Fibroblast of skin of right biceps (primary cell): ENCODE results near the gene SEMA5A.
"Not testable (repeated sequence)": the region's sequence is repeated elsewhere in the genome, so short reads cannot be mapped to it uniquely, and the experiment has no call there.

Experiments used
- DNase-seq: peaks from one replicate; pipeline ENCODE4 v3.0.0-alpha.2; 2013

The SEMA5A gene

DNA sequence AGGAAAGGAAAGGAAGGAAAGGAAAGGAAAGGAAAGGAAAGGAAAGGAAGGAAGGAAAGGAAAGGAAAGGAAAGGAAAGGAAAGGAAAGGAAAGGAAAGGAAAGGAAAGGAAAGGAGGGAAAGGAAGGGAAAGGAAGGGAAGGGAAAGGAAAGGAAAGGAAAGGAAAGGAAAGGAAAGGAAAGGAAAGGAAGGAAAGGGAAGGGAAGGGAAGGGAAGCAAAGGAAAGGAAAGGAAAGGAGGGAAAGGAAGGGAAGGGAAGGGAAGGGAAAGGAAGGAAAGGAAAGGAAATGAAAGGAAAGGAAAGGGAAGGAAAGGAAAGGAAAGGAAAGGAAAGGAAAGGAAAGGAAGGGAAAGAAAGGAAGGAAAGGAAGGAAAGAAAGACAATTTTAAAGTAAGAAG, 192.8 kb downstream of the SEMA5A start:
- DNase-seq = not testable (repeated sequence)

- DNase-seq = no peak
Measured at GRCh38 chr5:9351546-9351945, 194.3 kb downstream of the SEMA5A start.

- peak; percentile 53 for DNase-seq
Measured at GRCh38 chr5:9350301-9350797, 195.5 kb downstream of the SEMA5A start.

GRCh38 chr5:9348401-9348996, 197.4 kb downstream of the SEMA5A start:
- peak; percentile 83 for DNase-seq

DNA sequence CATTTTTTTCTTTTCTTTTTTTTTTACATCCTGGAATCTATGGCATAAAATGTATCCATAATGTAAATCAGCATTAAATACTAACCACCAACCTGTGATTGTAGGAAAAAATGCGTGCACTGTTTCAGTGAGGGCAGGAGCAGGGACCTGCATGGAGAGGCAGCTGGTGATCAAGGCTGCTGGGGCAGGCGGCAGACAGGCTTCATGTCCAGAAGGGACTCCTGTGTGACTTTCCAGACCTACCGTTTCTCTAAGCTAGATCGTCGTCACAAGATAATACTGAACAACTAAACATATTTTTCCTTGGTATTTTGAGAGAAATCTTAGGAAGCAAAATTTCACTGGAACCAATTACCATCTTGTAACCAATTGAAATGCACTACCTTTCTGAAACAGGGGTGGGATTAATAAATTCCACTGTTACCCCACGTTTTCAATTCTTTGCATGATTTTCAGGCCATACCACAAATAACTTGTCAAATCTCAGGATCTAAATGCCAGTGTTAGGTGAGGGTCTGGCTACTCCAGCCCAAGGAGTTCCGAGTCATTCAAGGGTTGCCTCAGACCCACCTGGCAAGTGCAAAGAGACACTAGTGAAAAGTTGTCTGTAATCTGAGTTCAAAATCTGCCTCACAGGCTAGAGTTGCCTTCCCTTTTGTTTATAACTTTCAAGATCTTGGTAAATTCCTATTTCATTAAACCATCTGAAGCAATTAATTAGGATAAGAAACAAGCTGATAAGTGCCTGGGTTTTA, 198.2 kb downstream of the SEMA5A start:
- no peak for DNase-seq

DNA sequence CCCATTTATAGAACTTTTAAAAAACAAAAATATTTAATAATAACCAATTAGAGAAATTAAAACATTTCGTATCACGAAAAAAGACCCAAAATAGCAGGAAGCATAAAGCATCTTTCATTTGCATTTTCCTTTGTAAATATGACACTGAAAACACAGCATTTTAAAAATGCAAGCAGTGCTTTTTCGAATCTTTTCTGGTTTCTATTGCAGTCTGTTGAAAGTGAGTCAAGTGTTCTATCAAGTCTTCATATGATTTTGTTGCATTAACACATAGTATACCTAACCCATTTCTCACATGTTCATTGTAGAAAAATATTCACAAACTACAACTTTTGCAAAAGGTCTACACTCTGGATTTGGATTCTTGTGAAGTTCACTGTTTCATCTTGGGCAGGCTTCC, 198.8 kb downstream of the SEMA5A start:
- DNase-seq = no peak

DNA sequence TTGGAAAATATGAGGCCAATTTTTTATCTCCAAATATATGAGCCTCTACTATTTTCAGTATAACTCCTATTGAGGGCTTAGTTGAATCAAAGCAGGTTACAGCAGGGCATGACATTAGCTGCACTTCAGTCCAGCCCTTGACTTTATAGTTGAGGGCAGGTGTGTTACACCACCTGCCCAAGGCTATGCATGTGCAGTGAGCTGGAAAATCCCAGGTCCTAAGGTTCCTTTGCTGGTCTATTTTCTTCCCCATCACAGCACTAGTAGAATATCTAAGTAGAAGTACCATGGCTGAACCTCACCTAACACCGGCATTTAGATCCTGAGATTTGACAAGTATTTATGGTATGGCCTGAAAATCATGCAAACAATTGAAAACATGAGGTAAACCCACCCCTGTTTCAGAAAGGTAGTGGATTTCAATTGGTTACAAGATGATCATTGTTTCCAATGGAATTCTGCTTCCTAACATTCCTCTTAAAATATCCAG, 201.1 kb downstream of the SEMA5A start:
- DNase-seq = no peak

DNA sequence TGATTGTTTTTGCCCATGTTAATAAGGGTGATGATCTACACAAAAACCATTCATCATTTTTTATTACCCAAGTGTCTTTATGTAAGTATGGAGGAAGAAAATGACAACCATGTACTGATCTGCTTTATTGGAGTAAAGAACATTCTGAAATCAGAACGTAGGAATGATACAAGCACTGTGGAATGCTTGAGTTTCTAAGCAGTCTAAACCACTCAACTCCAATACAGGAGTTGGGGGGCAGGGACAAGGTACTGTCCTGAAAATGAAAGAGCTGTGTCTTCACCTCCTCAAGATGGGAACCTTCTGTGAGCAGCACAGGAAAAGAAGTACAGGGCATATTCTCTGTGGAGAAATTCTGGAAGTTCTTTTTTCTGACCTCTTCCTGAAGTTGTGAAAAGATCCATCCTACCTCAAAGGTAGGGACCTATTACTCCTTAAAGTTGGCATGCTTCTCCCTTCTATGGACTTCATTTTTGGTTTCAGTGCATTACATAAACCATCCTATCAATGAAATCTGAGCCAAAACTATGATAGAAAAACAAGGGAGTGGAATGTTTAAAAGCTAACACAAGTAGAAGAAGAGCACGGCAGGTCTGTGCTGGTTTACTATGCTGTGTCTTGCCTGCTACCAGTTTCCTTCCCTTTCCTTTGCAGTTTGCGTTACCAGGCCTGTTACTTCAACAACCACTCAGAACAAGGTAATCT, 202.6 kb downstream of the SEMA5A start:
- peak; percentile 68 for DNase-seq

- DNase-seq = no peak
Measured at GRCh38 chr5:9342161-9342787, 203.6 kb downstream of the SEMA5A start.

- DNase-seq = peak; percentile 46
Measured at GRCh38 chr5:9340085-9340484, 205.8 kb downstream of the SEMA5A start.

DNA sequence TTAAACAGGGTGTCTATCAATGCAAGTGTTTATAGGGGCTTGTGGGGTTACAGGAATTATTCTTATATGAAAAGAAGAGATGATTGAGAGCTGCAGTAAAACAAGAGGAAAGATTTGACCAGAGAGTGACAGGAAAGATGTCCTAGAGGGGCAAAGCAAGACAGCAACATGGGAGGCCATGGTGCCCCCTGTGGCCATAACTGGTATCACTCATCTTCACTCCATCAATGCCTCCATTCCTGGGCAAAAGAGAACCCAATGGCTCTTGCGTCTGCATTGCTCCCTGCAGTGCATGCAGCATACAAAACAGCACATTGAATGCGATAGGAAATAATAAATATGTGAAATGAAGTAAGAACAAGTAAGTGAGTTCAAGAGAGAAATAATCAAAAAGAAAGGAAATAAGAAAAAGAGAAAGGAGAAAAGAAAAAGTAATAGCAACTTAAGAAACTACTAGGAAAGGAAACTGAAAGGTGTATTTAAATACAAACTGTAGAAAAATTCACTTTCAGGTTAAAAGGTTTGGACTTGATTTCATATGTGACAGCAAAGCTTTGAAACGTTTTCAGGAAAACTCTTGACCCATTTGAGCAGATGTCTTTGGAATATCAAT, 206.6 kb downstream of the SEMA5A start:
- no peak for DNase-seq

DNA sequence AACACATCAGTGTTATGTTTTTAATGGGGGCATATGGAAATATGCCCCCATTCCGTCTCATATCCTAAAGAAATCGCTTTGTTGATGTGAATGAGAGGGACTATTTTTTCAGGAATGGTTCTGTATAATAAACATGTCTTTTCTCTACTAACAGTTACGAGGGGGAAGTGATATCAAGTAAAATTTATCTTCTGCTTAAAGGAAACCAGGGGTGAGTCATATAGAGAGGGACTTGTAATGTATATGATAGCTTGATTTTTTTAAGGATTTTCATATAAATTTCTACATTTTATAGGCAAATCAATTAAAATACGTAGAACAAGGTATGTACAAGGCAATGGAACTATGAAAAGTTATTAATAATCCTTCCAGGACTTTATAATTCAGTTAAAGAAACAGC, 207.1 kb downstream of the SEMA5A start:
- DNase-seq = peak; percentile 23

DNA sequence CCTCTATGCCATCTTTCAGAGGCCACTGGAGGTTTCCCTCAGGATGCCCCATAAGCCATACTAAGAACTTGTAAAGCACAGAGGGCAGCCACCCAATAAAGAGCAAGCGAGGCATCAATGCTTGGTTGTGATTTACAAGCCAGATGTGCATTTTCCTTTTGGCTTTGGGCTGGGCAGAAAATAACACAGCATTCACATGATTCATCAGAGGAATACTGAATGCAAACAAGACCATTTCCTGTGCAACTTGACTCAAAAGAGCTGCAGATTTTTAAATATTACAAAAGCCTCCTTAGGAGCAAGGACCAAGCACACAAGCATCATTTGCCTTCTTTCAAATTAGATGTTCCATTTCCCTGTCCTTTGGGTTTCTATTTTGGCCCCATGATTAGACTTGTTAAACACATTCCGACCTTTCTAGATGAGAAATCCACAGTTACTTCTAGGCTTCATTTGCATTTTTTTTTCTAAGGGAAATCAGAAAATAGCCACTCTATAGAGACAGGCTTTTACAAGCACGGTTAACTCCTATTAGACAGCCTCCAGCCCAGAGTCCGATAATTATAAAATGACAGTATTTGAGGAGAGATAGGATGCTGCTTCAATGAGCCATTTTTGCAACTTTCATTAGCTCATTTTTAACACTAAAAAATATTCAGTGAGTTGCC, 207.8 kb downstream of the SEMA5A start:
- DNase-seq = peak; percentile 75

GRCh38 chr5:9335754-9336495, 209.9 kb downstream of the SEMA5A start:
- DNase-seq = no peak

DNA sequence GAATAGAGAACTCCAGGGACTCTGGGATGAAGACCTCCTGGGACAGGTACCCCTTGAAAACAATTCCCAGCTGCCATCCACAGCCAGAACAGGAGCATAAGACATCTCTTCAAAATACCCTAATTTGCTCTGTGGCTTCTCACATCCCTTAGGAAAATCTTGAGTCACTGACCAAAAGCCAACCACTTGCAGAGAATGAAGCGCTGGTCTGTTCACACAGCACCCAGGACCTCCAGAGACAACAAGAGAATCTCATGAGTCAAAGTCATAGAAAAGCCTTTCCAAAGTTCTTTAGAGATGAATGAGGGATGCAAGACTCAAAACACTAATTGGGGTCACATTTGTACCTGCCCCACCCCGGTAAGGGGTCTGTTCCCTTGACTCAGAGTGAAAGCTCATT, 210.6 kb downstream of the SEMA5A start:
- peak; percentile 38 for DNase-seq

GRCh38 chr5:9332026-9332425, 213.8 kb downstream of the SEMA5A start:
- no peak for DNase-seq

GRCh38 chr5:9331372-9331771, 214.5 kb downstream of the SEMA5A start:
- DNase-seq = no peak

DNA sequence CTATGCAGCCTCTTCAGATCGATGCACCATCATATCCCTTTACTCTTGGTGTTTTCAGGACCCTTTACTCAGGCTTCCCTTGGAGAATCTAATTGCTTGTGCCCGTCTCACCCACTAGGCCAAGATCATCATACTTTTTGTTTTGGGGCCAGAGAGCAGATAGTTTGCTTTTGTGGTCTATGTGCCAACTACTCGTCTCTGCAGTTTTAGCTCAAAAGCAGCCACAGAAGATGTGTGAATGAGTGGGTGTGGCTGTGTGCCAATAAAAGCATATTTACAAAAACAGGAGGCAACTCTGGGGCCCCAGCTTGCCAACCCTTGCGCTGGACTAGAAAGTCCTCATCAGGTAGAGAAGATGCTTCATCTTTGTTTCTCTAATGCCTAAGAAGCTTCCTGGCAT, 216.8 kb downstream of the SEMA5A start:
- DNase-seq = no peak

DNA sequence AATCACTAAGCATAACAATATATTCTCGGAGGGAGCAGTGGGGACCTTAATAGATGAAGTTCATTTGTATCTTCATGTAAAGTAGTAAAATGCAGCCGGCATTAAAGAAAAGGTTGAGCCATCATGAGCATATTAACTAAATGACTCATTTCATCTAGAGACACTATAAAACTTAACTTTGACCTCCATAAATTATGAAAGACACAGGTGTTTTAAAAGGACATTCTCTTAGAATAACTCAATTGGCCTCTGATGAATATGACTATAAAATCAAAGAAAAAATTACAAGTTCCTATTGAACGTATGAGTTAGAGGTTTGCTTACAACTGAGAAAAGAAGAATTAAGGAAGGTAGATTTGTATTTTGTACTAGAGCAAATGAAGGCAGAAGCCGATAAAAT, 220.3 kb downstream of the SEMA5A start:
- DNase-seq = no peak

- DNase-seq = peak; percentile 8
Measured at GRCh38 chr5:9324348-9325077, 221.4 kb downstream of the SEMA5A start.

- no peak for DNase-seq
Measured at GRCh38 chr5:9320652-9321051, 225.2 kb downstream of the SEMA5A start.
